Mucosa of rectum (tissue), 2 donors: Measurements from ENCODE around the gene UCN2.
"Not testable (repeated sequence)": the region's sequence is repeated elsewhere in the genome, so short reads cannot be mapped to it uniquely, and the experiment has no call there.

Experiments
- H3K27ac ChIP-seq, 2 donors: one replicate each; pipeline ENCODE4 v1.7.0; 2013; ENCODE audit warnings: inconsistent platforms in 2 of 2, low read depth in 2 of 2, low read length in 2 of 2
- H3K27me3 ChIP-seq, 2 donors: one replicate each; pipeline ENCODE4 v1.7.0; 2013; ENCODE audit warnings: low read length in 2 of 2; ENCODE audit not compliant: control insufficient read depth in 2 of 2, insufficient read depth in 2 of 2
- H3K36me3 ChIP-seq, 2 donors: one replicate each; pipeline ENCODE4 v1.7.0; 2013; ENCODE audit warnings: low read length in 2 of 2; ENCODE audit not compliant: control insufficient read depth in 2 of 2, insufficient read depth in 2 of 2
- H3K4me1 ChIP-seq, 2 donors: one replicate each; pipeline ENCODE4 v1.7.0; 2013; ENCODE audit warnings: low read length in 2 of 2, mild to moderate bottlenecking in 1 of 2; ENCODE audit not compliant: control insufficient read depth in 2 of 2, insufficient read depth in 2 of 2
- H3K4me3 ChIP-seq, 2 donors: one replicate each; pipeline ENCODE4 v1.7.0; 2013; ENCODE audit warnings: low read length in 2 of 2
- H3K9ac ChIP-seq, 2 donors: one replicate each; pipeline ENCODE4 v1.7.0; 2013; ENCODE audit warnings: low read length in 2 of 2, low read depth in 1 of 2, mild to moderate bottlenecking in 1 of 2
- H3K9me3 ChIP-seq, 2 donors: one replicate each; pipeline ENCODE4 v1.7.0; 2013; ENCODE audit warnings: low read length in 2 of 2; ENCODE audit not compliant: control insufficient read depth in 2 of 2
- donor health status: healthy.
- donor health status: Normal muscosa, but diverticular disease.

UCN2 gene

GRCh38 chr3:48555231-48555948 lies 8.2 kb downstream of the UCN2 start:
- peak overlapping the region in 1 of 2 donors; percentile 69 for H3K4me3 ChIP-seq
- H3K27ac ChIP-seq = peak overlapping the region; percentile 34 to 58
- peaks cover 27 to 43% of the 10 kb centered on the region in 2 donors for H3K4me1 ChIP-seq
- H3K27me3 ChIP-seq = no peaks in the 10 kb centered on the region
- H3K36me3 ChIP-seq = no peaks in the 10 kb centered on the region
- H3K9ac ChIP-seq = peak overlapping the region; percentile 17 to 34
- H3K9me3 ChIP-seq = no peaks in the 10 kb centered on the region

- Histone ChIP-seq H3K36me3 (no peaks in the 10 kb centered on the region), H3K4me1 (peaks cover 25 to 39% of the 10 kb centered on the region in 2 donors)
Observed at GRCh38 chr3:48553886-48554845, 9.4 kb downstream of the UCN2 start.

GRCh38 chr3:48553361-48553760 lies 10.2 kb downstream of the UCN2 start:
- Histone ChIP-seq H3K27ac (peak overlapping the region in 1 of 2 donors; percentile 32), H3K4me1 (peaks cover 23 to 35% of the 10 kb centered on the region in 2 donors), H3K36me3 (no peaks in the 10 kb centered on the region), H3K9me3 (no peaks in the 10 kb centered on the region), H3K4me3 (no peak overlapping the region), H3K9ac (no peak overlapping the region), H3K27me3 (no peaks in the 10 kb centered on the region)

More at GRCh38 chr3:48553886-48554845, 9.4 kb downstream of the UCN2 start:
- Histone ChIP-seq H3K27ac (peak overlapping the region in 1 of 2 donors; percentile 32), H3K27me3 (no peaks in the 10 kb centered on the region), H3K4me3 (no peak overlapping the region), H3K9ac (peak overlapping the region in 1 of 2 donors; percentile 5), H3K9me3 (no peaks in the 10 kb centered on the region)

- H3K4me3 ChIP-seq = no peak overlapping the region
- no peaks in the 10 kb centered on the region for H3K27me3 ChIP-seq
- peak overlapping the region; percentile 28 to 49 for H3K27ac ChIP-seq
- no peaks in the 10 kb centered on the region for H3K36me3 ChIP-seq
- H3K4me1 ChIP-seq = peaks cover 21 to 29% of the 10 kb centered on the region in 2 donors
- H3K9ac ChIP-seq = no peak overlapping the region
- no peaks in the 10 kb centered on the region for H3K9me3 ChIP-seq
Observed at GRCh38 chr3:48552111-48552951, 11.2 kb downstream of the UCN2 start.

GRCh38 chr3:48551651-48552050 lies 11.9 kb downstream of the UCN2 start:
- not testable (repeated sequence) for H3K36me3 ChIP-seq, H3K4me3 ChIP-seq, H3K27me3 ChIP-seq, H3K9me3 ChIP-seq, H3K9ac ChIP-seq, H3K27ac ChIP-seq
- H3K4me1 ChIP-seq = peaks cover 19 to 26% of the 10 kb centered on the region in 2 donors

- no peak overlapping the region for H3K4me3 ChIP-seq
- H3K27ac ChIP-seq = no peak overlapping the region
- H3K9ac ChIP-seq = no peak overlapping the region
- H3K27me3 ChIP-seq = no peaks in the 10 kb centered on the region
- H3K9me3 ChIP-seq = no peaks in the 10 kb centered on the region
- H3K36me3 ChIP-seq = peaks cover 4 to 7% of the 10 kb centered on the region in 2 donors
- peaks cover 5 to 10% of the 10 kb centered on the region in 2 donors for H3K4me1 ChIP-seq
Observed at GRCh38 chr3:48548729-48549705, 14.6 kb downstream of the UCN2 start.

GRCh38 chr3:48548126-48548525 lies 15.5 kb downstream of the UCN2 start:
- peaks cover 4 to 7% of the 10 kb centered on the region in 2 donors for H3K36me3 ChIP-seq
- H3K4me3 ChIP-seq = no peak overlapping the region
- H3K9ac ChIP-seq = no peak overlapping the region
- H3K27ac ChIP-seq = no peak overlapping the region
- peaks cover 5% of the 10 kb centered on the region in 2 donors for H3K4me1 ChIP-seq
- no peaks in the 10 kb centered on the region for H3K27me3 ChIP-seq
- no peaks in the 10 kb centered on the region for H3K9me3 ChIP-seq

DNA sequence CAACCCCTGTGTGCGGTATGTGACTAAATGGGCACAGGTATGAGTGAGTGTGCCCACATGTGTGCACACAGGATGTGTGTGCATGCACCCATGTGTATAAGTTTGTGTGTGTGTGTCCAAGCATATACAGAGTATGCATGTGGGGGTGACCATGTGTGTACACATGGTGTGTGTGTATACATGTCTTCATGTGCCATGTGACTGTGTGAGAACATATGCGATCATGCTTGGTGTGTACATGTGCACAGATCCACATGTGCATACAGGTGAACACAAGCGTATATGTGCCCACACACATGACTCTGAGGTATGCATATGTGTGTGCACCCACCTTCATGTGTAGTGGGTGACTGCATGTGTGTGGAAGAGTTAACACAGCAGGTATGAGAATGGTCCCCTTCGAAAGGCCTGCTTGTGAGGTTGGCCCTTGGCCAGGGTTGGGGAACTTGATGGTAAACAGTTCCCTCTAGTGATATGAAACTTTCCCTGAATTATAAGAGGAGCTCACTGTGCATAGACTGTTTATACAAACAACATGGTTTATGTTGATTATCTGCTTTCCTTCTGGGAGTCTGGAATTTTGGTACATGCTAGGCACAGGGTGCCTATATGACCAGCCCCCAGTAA lies 17.3 kb downstream of the UCN2 start:
- no peaks in the 10 kb centered on the region for H3K9me3 ChIP-seq
- no peaks in the 10 kb centered on the region for H3K4me1 ChIP-seq
- no peak overlapping the region for H3K27ac ChIP-seq
- H3K27me3 ChIP-seq = no peaks in the 10 kb centered on the region
- H3K9ac ChIP-seq = no peak overlapping the region
- peaks cover 4 to 7% of the 10 kb centered on the region in 2 donors for H3K36me3 ChIP-seq
- H3K4me3 ChIP-seq = no peak overlapping the region
